Endothelial cell of umbilical vein (primary cell): ENCODE results near the gene ATP2C2.

Experiments
- EZH2 ChIP-seq: IDR thresholded peaks from 2 replicates; pipeline ENCODE4 v1.6.1; 2012; ENCODE audit warnings: borderline replicate concordance, low read depth, mild to moderate bottlenecking, moderate library complexity, low read length, inconsistent platforms; ENCODE audit not compliant: severe bottlenecking
- FOS ChIP-seq: IDR thresholded peaks from 2 replicates; pipeline ENCODE4 v1.6.1; 2011; ENCODE audit warnings: mild to moderate bottlenecking, low read length, moderate library complexity, borderline replicate concordance; ENCODE audit not compliant: insufficient read depth
- GATA2 ChIP-seq: IDR thresholded peaks from 2 replicates; pipeline ENCODE4 v1.7.0; 2011; ENCODE audit warnings: low read depth, mild to moderate bottlenecking, moderate library complexity, mixed read lengths, low read length; ENCODE audit not compliant: insufficient read length, insufficient read depth
- JUN ChIP-seq: IDR thresholded peaks from 2 replicates; pipeline ENCODE4 v1.6.1; 2011; ENCODE audit warnings: borderline replicate concordance, low read depth; ENCODE audit not compliant: insufficient read length, insufficient read depth
- POLR2AphosphoS5 ChIP-seq: IDR thresholded peaks from 2 replicates; pipeline ENCODE4 v1.6.1; 2012; ENCODE audit warnings: low read depth, mild to moderate bottlenecking, control low read depth, low read length, moderate library complexity; ENCODE audit not compliant: insufficient read depth
- TF ChIP-seq, protein P1 (sequence below), 2 donors: IDR thresholded peaks; 1 replicate in 1 of 2; 2 replicates in 1 of 2; pipeline ENCODE4 v1.5.1; 2011; ENCODE audit warnings: low read length in 2 of 2, mild to moderate bottlenecking in 2 of 2, moderate library complexity in 2 of 2, control low read depth in 1 of 2, inconsistent platforms in 1 of 2, low read depth in 1 of 2; ENCODE audit not compliant: insufficient read depth in 1 of 2; ENCODE audit errors: extremely low read depth in 1 of 2

- TF ChIP-seq POLR2AphosphoS5 = no peak
- no peak for TF ChIP-seq GATA2
- TF ChIP-seq, protein P1, sequence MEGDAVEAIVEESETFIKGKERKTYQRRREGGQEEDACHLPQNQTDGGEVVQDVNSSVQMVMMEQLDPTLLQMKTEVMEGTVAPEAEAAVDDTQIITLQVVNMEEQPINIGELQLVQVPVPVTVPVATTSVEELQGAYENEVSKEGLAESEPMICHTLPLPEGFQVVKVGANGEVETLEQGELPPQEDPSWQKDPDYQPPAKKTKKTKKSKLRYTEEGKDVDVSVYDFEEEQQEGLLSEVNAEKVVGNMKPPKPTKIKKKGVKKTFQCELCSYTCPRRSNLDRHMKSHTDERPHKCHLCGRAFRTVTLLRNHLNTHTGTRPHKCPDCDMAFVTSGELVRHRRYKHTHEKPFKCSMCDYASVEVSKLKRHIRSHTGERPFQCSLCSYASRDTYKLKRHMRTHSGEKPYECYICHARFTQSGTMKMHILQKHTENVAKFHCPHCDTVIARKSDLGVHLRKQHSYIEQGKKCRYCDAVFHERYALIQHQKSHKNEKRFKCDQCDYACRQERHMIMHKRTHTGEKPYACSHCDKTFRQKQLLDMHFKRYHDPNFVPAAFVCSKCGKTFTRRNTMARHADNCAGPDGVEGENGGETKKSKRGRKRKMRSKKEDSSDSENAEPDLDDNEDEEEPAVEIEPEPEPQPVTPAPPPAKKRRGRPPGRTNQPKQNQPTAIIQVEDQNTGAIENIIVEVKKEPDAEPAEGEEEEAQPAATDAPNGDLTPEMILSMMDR (IDR thresholded peaks at IDR 0.05; ENCODE audit: extremely low read depth in 1 of 2, insufficient read depth in 1 of 2, low read depth in 1 of 2, low read length in 2 of 2) = no peak
- no peak for TF ChIP-seq JUN
- no peak for TF ChIP-seq EZH2
- no peak for TF ChIP-seq FOS
Observed at GRCh38 chr16:84391151-84392030, 23.1 kb downstream of the ATP2C2 start.
